Large intestine (tissue), 3 donors: Measurements from ENCODE around the gene DENND11. TPM values are rescaled to one million over a fixed set of nuclear protein-coding genes. Genes with fewer than 3 reads are reported as not detected.

Source experiments
- DNase-seq, 2 donors: peaks; one replicate each; pipeline versions ENCODE4 v3.0.0 to v3.0.0-alpha.2; 2013
- H3K27ac ChIP-seq: one replicate; pipeline ENCODE4 v1.5.1; 2013; ENCODE audit warnings: low read length
- H3K27me3 ChIP-seq: 2 replicates; pipeline ENCODE4 v1.6.1; 2013; ENCODE audit warnings: low read length; ENCODE audit not compliant: control insufficient read depth, insufficient read depth
- H3K36me3 ChIP-seq: 2 replicates; pipeline ENCODE4 v1.6.1; 2013; ENCODE audit warnings: low read length; ENCODE audit not compliant: control insufficient read depth, insufficient read depth
- H3K4me1 ChIP-seq: one replicate; pipeline ENCODE4 v1.6.1; 2013; ENCODE audit warnings: low read length; ENCODE audit not compliant: control insufficient read depth, insufficient read depth
- H3K4me3 ChIP-seq: one replicate; pipeline ENCODE4 v1.5.1; 2013; ENCODE audit warnings: low read length
- H3K9me3 ChIP-seq: one replicate; pipeline ENCODE4 v1.6.1; 2013; ENCODE audit warnings: mild to moderate bottlenecking, low read depth, low read length, moderate library complexity; ENCODE audit not compliant: control insufficient read depth
- WGBS: methylation state at CpG from one replicate; pipeline ENCODE4 v1.1.5; 2013; ENCODE audit warnings: low lambda C conversion rate; ENCODE audit not compliant: insufficient coverage; 5-methylcytosine and 5-hydroxymethylcytosine counted together
- polyA plus RNA-seq: library from polyadenylated mRNA; unstranded; fragments of 120-200 nt; gene quantifications from one replicate; pipeline ENCODE4 v1.2.1, GENCODE V29; 2013

The DENND11 gene
- polyA plus RNA-seq, 1 donor = 53.4 TPM

DNA sequence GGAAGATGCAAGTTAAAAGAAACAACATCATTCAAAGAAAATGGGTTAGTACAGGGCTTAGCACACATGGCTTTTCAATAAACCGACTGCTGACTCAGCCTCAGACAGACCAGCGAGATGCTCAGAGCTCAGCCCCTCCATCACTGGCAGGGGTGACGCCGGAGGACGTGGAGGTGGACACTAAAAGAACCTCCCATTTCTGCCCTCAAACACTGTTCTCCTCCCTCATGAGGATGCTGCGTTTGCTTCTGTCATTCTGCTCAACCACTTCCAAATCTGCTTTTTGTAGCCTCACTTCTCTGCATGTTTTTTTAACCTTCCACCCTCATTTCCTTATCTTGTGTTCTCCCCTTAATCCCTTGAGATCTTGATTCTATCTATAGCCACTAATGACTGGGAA is 15.3 kb downstream of the DENND11 start:
- Histone ChIP-seq H3K4me1 (no peaks in the 10 kb centered on the region), H3K27me3 (no peaks in the 10 kb centered on the region), H3K4me3 (no peak overlapping the region), H3K36me3 (peaks cover 32% of the 10 kb centered on the region), H3K27ac (no peak overlapping the region), H3K9me3 (no peaks in the 10 kb centered on the region)
- DNase-seq = no peak
- 67% methylated on average over 1 of the region's 6 CpGs for WGBS

DNA sequence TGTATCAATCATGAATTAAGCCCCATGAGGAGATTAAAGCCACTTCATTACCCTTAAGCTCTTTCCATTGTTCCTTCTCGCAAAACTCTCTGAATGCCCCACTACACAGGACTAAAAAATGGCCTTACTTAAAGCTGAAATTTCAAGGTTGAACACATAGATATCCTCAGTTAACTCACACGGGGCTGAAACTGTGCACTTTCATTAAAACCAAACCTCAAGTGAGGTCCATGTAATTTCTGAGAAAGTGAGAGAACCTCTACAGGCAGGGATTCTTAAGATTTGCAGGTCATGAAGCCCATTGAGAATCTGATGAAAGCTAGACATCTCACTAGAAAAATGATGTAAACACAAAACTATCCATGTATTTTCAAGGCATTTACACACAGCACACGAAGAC is 15.9 kb downstream of the DENND11 start:
- no peak overlapping the region for H3K4me3 ChIP-seq
- DNase-seq = no peak
- no peaks in the 10 kb centered on the region for H3K27me3 ChIP-seq
- no peak overlapping the region for H3K27ac ChIP-seq
- H3K36me3 ChIP-seq = peaks cover 38% of the 10 kb centered on the region
- no peaks in the 10 kb centered on the region for H3K4me1 ChIP-seq
- WGBS = no CpG with 5 or more reads among the region's 3 CpGs
- no peaks in the 10 kb centered on the region for H3K9me3 ChIP-seq

DNA sequence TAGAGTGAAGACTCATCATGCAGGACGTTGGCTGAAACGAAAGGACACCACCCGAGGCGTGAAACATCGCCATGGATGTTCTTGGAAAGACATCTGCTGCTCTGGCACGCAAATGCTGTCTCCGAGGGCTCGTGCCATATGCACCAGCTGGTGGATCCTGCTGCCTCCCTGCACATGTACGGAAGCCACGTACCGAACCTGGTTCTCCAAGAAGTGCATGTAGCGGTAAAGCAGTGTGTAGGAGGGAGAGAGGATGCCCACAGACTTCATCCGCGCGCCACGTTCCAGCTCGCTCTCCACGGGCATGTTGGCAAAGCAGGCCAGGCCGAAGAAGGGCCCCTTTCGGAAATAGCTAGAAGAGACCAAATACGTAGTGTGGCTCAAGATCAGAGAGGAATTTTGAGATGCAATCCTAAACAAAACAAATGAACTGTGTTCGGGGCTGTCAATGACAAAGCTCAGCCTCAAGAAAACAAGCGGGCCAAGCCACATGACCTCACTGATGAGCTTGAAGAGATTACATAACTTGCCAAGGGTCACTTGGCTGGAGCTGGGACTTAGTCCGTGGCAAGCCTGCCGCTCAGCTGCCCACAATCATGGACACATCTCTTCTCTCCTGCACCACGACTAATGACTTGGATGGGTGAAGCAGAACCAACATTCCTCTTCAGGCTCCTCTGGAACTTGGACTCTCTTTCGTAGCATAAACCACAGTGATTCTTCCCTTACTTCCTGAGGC is 16.5 kb downstream of the DENND11 start:
- 100% methylated on average over 1 of the region's 27 CpGs for WGBS
- no peaks in the 10 kb centered on the region for H3K27me3 ChIP-seq
- no peak overlapping the region for H3K27ac ChIP-seq
- peaks cover 44% of the 10 kb centered on the region for H3K36me3 ChIP-seq
- H3K9me3 ChIP-seq = no peaks in the 10 kb centered on the region
- no peak for DNase-seq
- H3K4me3 ChIP-seq = no peak overlapping the region
- H3K4me1 ChIP-seq = no peaks in the 10 kb centered on the region

DNA sequence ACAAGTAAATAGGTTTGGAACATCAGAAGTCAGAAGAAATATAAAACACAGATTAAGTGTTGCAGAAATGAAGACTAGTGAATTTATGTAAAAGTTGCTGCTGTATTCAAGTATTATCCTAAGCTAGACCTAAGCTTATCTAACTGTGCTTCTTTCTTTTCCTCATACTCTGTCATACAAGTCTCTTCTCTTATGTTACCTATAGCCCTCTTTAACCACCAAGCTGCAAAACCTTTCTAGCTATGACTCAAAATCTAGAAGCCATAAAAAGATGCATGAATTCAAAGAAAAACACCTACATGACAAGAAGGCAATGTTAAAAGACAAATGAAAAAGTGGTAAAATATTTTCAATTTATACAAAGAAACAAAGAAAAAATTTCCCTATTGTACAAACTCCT is 23.0 kb downstream of the DENND11 start:
- H3K9me3 ChIP-seq = no peaks in the 10 kb centered on the region
- no peak overlapping the region for H3K27ac ChIP-seq
- peaks cover 34% of the 10 kb centered on the region for H3K36me3 ChIP-seq
- H3K4me1 ChIP-seq = no peaks in the 10 kb centered on the region
- H3K27me3 ChIP-seq = no peaks in the 10 kb centered on the region
- H3K4me3 ChIP-seq = no peak overlapping the region
- no peak for DNase-seq

DNA sequence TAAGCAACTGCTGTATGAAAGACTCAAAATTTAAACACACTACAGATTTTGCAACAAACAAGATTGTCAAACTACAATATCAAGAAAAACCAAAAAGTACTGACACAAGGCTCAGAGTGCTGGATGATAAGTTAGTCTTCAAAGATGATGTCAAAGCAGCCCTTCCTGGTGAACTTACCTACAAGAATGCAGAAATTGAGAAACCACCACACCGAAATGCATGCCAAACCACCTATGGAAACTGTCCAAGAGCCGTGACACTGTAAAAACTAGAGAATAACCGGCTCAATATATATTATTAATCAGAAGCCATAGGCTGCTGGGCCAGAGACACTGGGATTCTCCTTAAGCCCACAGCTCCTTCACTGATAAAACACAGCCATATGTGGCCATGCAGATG is 25.3 kb downstream of the DENND11 start:
- H3K27ac ChIP-seq = no peak overlapping the region
- WGBS = no CpG with 5 or more reads among the region's 3 CpGs
- peaks cover 3% of the 10 kb centered on the region for H3K4me1 ChIP-seq
- no peaks in the 10 kb centered on the region for H3K9me3 ChIP-seq
- DNase-seq = no peak
- H3K4me3 ChIP-seq = no peak overlapping the region
- no peaks in the 10 kb centered on the region for H3K27me3 ChIP-seq
- H3K36me3 ChIP-seq = peaks cover 34% of the 10 kb centered on the region

DNA sequence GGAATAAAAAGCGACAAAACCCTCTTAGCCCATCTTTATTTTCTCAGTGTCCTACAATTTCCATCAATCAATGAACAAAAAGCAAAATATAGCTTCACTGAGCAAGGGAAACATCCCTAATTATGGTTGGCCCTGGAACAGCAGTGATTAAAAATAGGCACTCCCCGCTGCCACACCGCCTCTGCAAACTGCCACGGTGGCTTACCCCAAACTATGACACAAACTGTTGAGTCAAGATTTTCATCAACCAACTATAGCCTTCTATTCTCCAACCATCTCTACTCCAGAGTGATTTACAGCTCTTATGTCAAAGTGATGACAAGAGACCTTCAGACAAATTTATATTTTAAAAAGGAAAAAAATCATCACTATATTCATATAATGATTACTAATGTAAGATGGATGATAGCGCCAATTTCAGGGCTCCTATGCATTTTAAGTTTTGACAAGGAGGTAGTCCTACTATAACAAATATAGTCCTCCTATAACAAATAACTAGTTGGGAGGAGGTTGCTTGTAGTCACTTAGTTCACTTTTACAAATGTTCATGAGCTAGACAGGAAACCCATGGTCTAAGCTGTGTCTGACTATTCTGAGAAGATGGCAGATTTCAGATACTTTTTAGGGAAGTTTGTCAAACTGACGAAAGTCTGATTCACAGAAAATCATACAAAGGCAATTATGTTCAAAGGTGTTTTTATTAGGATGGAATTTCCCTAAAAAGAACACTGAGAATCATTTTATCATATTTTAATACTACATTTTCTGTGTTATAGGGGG is 26.3 kb downstream of the DENND11 start:
- WGBS = 100% methylated on average over 2 of the region's 6 CpGs
- no peak for DNase-seq
- Histone ChIP-seq H3K4me1 (peaks cover 3% of the 10 kb centered on the region), H3K27me3 (no peaks in the 10 kb centered on the region), H3K36me3 (peaks cover 31% of the 10 kb centered on the region), H3K4me3 (no peak overlapping the region), H3K27ac (no peak overlapping the region), H3K9me3 (no peaks in the 10 kb centered on the region)

DNA sequence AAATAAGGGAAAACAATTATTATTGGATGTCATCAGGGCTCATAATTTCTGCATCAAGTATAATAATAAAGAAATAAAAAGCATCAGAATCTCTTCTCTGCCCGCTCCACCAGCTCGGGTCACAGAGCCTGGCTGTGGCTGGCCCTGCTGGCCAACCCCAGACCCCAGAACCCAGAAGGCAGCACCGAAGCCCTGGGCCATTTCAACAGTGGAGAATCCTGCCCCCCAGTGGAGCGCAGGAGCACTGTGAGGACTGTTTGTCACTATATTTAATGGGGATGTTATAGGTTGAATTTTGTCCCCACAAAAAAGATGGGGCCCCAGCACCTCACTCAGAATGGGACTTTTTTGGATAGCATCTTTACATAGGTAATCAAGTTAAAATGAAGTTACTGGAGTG is 27.3 kb downstream of the DENND11 start:
- Histone ChIP-seq H3K27ac (no peak overlapping the region), H3K4me1 (peaks cover 3% of the 10 kb centered on the region), H3K36me3 (peaks cover 29% of the 10 kb centered on the region), H3K4me3 (no peak overlapping the region), H3K9me3 (no peaks in the 10 kb centered on the region), H3K27me3 (no peaks in the 10 kb centered on the region)
- no peak for DNase-seq
- no CpG with 5 or more reads among the region's 4 CpGs for WGBS

DNA sequence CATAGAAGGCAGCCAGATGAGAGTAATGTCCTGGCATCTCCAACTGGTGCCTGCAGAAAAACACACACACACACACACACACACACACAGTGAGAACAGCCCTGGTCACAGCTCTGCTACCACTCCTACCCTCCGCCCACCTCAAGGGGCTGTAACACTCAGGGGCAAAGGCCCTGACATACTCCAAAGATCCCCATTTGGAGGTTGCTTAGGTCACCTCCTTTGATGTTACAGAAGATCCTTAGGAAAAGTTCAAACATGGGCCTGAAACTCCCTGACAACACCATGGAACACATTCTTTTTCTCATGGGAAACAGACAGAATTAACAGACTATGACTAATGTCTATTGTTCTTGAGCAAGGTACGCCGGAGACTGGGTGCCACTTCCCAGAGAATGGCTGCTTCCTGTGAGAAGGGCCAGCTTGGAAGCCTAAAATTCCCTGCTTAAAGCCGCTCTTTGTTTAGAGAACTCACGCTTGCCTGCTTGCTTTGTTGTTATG is 27.7 kb downstream of the DENND11 start:
- Histone ChIP-seq H3K27ac (no peak overlapping the region), H3K9me3 (no peaks in the 10 kb centered on the region), H3K4me3 (no peak overlapping the region), H3K27me3 (no peaks in the 10 kb centered on the region), H3K36me3 (peaks cover 29% of the 10 kb centered on the region), H3K4me1 (peaks cover 3% of the 10 kb centered on the region)
- WGBS = no CpG with 5 or more reads among the region's 5 CpGs
- peak in 1 of 2 donors; percentile 10 for DNase-seq

DNA sequence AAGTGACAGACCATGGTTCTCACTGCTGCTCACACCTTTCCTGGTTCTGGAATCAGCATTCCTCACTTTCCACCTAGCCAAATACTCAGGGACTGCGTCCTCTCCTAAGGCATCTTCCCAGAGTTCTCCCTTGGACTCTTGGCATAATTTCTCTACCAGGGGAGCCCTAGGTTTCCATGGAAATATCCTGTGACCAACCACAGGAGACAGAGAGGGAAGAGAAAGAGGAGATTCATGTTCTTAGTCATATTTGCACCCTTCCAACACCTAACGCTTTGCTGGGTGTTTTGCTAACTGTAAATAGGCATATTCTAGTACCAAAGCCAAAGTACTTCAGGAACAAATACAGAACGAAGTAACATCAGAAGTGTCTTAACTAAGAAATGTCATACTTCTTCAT is 28.6 kb downstream of the DENND11 start:
- Histone ChIP-seq H3K4me3 (no peak overlapping the region), H3K4me1 (peaks cover 3% of the 10 kb centered on the region), H3K36me3 (peaks cover 29% of the 10 kb centered on the region), H3K27ac (no peak overlapping the region), H3K27me3 (no peaks in the 10 kb centered on the region), H3K9me3 (no peaks in the 10 kb centered on the region)
- DNase-seq = no peak
- 100% methylated on average over 1 of the region's 3 CpGs for WGBS

DNA sequence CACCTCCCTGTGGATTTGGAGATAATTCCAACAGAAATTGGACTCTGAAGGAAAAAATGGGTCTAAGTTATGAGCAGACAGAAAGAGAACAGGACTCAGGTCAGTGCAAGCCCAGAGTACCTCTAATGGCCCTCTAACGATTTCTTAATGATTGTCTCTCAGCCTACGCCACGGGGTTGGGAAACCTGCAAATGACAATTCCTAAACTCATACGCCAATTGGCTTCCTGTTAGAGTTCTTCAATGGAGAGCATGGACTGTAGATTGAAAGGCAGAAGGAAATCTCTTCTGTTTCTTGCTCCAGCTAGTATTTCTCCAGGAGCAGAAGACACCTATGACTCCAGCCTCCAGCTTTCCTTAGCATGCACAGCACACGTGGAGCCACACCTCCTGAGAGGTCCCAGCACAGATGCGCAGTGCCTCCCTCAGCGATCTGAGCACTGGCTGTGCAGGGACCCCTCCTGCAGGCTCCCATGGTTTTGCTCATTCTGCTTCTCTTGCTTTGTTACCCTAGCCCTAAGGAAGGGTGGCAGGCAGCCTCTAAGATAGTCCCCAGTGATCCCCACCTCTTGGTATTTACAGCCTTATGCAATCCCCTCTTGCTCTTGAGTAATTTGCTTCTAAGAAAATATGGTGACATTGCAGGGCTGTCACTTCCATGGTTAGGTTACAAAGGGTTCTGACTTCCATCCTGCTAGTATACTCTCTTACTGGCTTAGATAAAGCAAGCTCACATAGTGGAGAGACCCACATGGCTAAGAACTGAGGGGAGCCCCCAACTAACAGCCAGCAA is 30.1 kb downstream of the DENND11 start:
- H3K27me3 ChIP-seq = no peaks in the 10 kb centered on the region
- H3K9me3 ChIP-seq = no peaks in the 10 kb centered on the region
- H3K27ac ChIP-seq = peak overlapping the region; percentile 58
- H3K4me3 ChIP-seq = no peak overlapping the region
- DNase-seq = peak; percentile 45 to 73
- peaks cover 31% of the 10 kb centered on the region for H3K36me3 ChIP-seq
- peaks cover 3% of the 10 kb centered on the region for H3K4me1 ChIP-seq
- no CpG with 5 or more reads among the region's 7 CpGs for WGBS
